Natural killer cell treated with Interleukin-12 subunit alpha and Interleukin-12 subunit beta and Interleukin-15 and Interleukin-18, amount 100 ng/mL, for 72 hours (primary cell): ENCODE data around the gene OGFR. TPM values are rescaled to one million over a fixed set of nuclear protein-coding genes. Genes with fewer than 3 reads are reported as not detected.

Experiments used
- ATAC-seq, 2 donors: fragments of 150-1000 bp; cut with Tn5 transposase in 1 of 2; sonication (Bioruptor Pico), chemical (Tn5 transposase) in 1 of 2; 2 replicates each; pipeline ENCODE4 v1.10.0; 2021
- DNase-seq: peaks from one replicate; pipeline ENCODE4 v3.0.0; 2022; ENCODE audit warnings: low spot score
- H3K27ac Mint-ChIP-seq, 2 donors: 1 replicate in 1 of 2; 2 replicates in 1 of 2; pipeline ENCODE4 v1.8.0; 2022; ENCODE audit warnings: mixed read lengths in 2 of 2, mild to moderate bottlenecking in 1 of 2, moderate library complexity in 1 of 2
- H3K27me3 Mint-ChIP-seq, 2 donors: 1 replicate in 1 of 2; 2 replicates in 1 of 2; pipeline ENCODE4 v1.8.0; 2022; ENCODE audit warnings: mixed read lengths in 2 of 2
- H3K36me3 Mint-ChIP-seq: one replicate; pipeline ENCODE4 v1.8.0; 2022; ENCODE audit warnings: mixed read lengths
- H3K4me1 Mint-ChIP-seq, 2 donors: 1 replicate in 1 of 2; 2 replicates in 1 of 2; pipeline ENCODE4 v1.8.0; 2022; ENCODE audit warnings: low read depth in 2 of 2, mixed read lengths in 2 of 2, mild to moderate bottlenecking in 1 of 2
- H3K4me3 Mint-ChIP-seq: one replicate; pipeline ENCODE4 v1.8.0; 2022; ENCODE audit warnings: mixed read lengths
- H3K9me3 Mint-ChIP-seq: 2 replicates; pipeline ENCODE4 v1.8.0; 2022; ENCODE audit warnings: mixed read lengths
- total RNA-seq, 2 donors: library from RNA; stranded (reverse); gene quantifications; one replicate each; pipeline ENCODE4 v1.2.3, GENCODE V29; 2022

Gene OGFR
- total RNA-seq, 2 donors from 2014 or later = 75.9 to 88.7 TPM

- ATAC-seq (peak; percentile 91 to 93), DNase-seq (peak; percentile 99)
- Mint-ChIP-seq H3K9me3 (no peaks in the 10 kb centered on the region), H3K27ac (peak overlapping the region; percentile 88 to 90), H3K4me1 (peaks cover 27 to 31% of the 10 kb centered on the region in 2 donors), H3K4me3 (peak overlapping the region; percentile 86), H3K27me3 (no peaks in the 10 kb centered on the region), H3K36me3 (peaks cover 8% of the 10 kb centered on the region)
Observed at GRCh38 chr20:62794007-62794724, 10.5 kb upstream of the OGFR start.

- ATAC-seq (no peak), DNase-seq (peak; percentile 74)
- H3K4me3 Mint-ChIP-seq = peak overlapping the region; percentile 86
- H3K36me3 Mint-ChIP-seq = peaks cover 9% of the 10 kb centered on the region
- H3K27ac Mint-ChIP-seq = peak overlapping the region; percentile 88 to 93
- no peaks in the 10 kb centered on the region for H3K27me3 Mint-ChIP-seq
- peaks cover 27 to 31% of the 10 kb centered on the region in 2 donors for H3K4me1 Mint-ChIP-seq
- no peaks in the 10 kb centered on the region for H3K9me3 Mint-ChIP-seq
Observed at GRCh38 chr20:62795023-62795761, 9.4 kb upstream of the OGFR start.

GRCh38 chr20:62796699-62797491, 7.7 kb upstream of the OGFR start:
- no peaks in the 10 kb centered on the region for H3K27me3 Mint-ChIP-seq
- peak overlapping the region; percentile 56 for H3K4me3 Mint-ChIP-seq
- no peaks in the 10 kb centered on the region for H3K9me3 Mint-ChIP-seq
- H3K4me1 Mint-ChIP-seq = peaks cover 21 to 25% of the 10 kb centered on the region in 2 donors
- H3K36me3 Mint-ChIP-seq = peaks cover 9% of the 10 kb centered on the region
- DNase-seq (no peak), ATAC-seq (no peak)
- H3K27ac Mint-ChIP-seq = peak overlapping the region in 1 of 2 donors; percentile 57

- no peaks in the 10 kb centered on the region for H3K27me3 Mint-ChIP-seq
- no peaks in the 10 kb centered on the region for H3K9me3 Mint-ChIP-seq
- ATAC-seq (no peak), DNase-seq (no peak)
- H3K27ac Mint-ChIP-seq = peak overlapping the region; percentile 8 to 21
- peak overlapping the region; percentile 72 for H3K4me3 Mint-ChIP-seq
- peaks cover 9% of the 10 kb centered on the region for H3K36me3 Mint-ChIP-seq
- H3K4me1 Mint-ChIP-seq = peaks cover 21 to 22% of the 10 kb centered on the region in 2 donors
Observed at GRCh38 chr20:62797671-62798532, 6.7 kb upstream of the OGFR start.

GRCh38 chr20:62799036-62799435, 5.6 kb upstream of the OGFR start:
- ATAC-seq = no peak
- H3K4me3 Mint-ChIP-seq = no peak overlapping the region
- H3K27ac Mint-ChIP-seq = peak overlapping the region in 1 of 2 donors; percentile 8
- peaks cover 15 to 21% of the 10 kb centered on the region in 2 donors for H3K4me1 Mint-ChIP-seq
- H3K36me3 Mint-ChIP-seq = peaks cover 9% of the 10 kb centered on the region
- DNase-seq = no peak
- H3K27me3 Mint-ChIP-seq = no peaks in the 10 kb centered on the region
- H3K9me3 Mint-ChIP-seq = no peaks in the 10 kb centered on the region

GRCh38 chr20:62799459-62799858, 5.2 kb upstream of the OGFR start:
- Mint-ChIP-seq H3K4me3 (no peak overlapping the region), H3K4me1 (peaks cover 18 to 24% of the 10 kb centered on the region in 2 donors), H3K36me3 (peaks cover 9% of the 10 kb centered on the region), H3K27me3 (no peaks in the 10 kb centered on the region), H3K9me3 (no peaks in the 10 kb centered on the region), H3K27ac (no peak overlapping the region)
- ATAC-seq (no peak), DNase-seq (no peak)

GRCh38 chr20:62799873-62800272, 4.8 kb upstream of the OGFR start:
- Mint-ChIP-seq H3K9me3 (no peaks in the 10 kb centered on the region), H3K27ac (no peak overlapping the region), H3K4me3 (no peak overlapping the region), H3K4me1 (peaks cover 18 to 21% of the 10 kb centered on the region in 2 donors), H3K27me3 (no peaks in the 10 kb centered on the region), H3K36me3 (peaks cover 9% of the 10 kb centered on the region)
- DNase-seq = no peak
- no peak for ATAC-seq

GRCh38 chr20:62800314-62801259, 4.0 kb upstream of the OGFR start:
- H3K27me3 Mint-ChIP-seq = no peaks in the 10 kb centered on the region
- no peak for ATAC-seq

GRCh38 chr20:62801284-62802010, 3.2 kb upstream of the OGFR start:
- Mint-ChIP-seq H3K27me3 (no peaks in the 10 kb centered on the region), H3K9me3 (no peaks in the 10 kb centered on the region)

More at GRCh38 chr20:62800314-62801259, 4.0 kb upstream of the OGFR start:
- peaks cover 18 to 20% of the 10 kb centered on the region in 2 donors for H3K4me1 Mint-ChIP-seq
- no peak overlapping the region for H3K27ac Mint-ChIP-seq
- peaks cover 9% of the 10 kb centered on the region for H3K36me3 Mint-ChIP-seq
- DNase-seq = no peak
- H3K9me3 Mint-ChIP-seq = no peaks in the 10 kb centered on the region
- H3K4me3 Mint-ChIP-seq = no peak overlapping the region

GRCh38 chr20:62802026-62802712, 2.5 kb upstream of the OGFR start:
- Mint-ChIP-seq H3K27ac (peak overlapping the region in 1 of 2 donors; percentile 41), H3K36me3 (peaks cover 9% of the 10 kb centered on the region), H3K4me3 (no peak overlapping the region), H3K4me1 (peaks cover 12 to 26% of the 10 kb centered on the region in 2 donors), H3K27me3 (no peaks in the 10 kb centered on the region), H3K9me3 (no peaks in the 10 kb centered on the region)
- DNase-seq (no peak), ATAC-seq (no peak)

More at GRCh38 chr20:62801284-62802010, 3.2 kb upstream of the OGFR start:
- H3K36me3 Mint-ChIP-seq = peaks cover 9% of the 10 kb centered on the region
- DNase-seq (no peak), ATAC-seq (no peak)
- H3K4me1 Mint-ChIP-seq = peaks cover 12 to 21% of the 10 kb centered on the region in 2 donors
- H3K27ac Mint-ChIP-seq = peak overlapping the region in 1 of 2 donors; percentile 41
- H3K4me3 Mint-ChIP-seq = no peak overlapping the region

GRCh38 chr20:62804021-62804626, 511 bp upstream of the OGFR start:
- H3K9me3 Mint-ChIP-seq = no peaks in the 10 kb centered on the region
- DNase-seq = no peak
- H3K27ac Mint-ChIP-seq = peak overlapping the region; percentile 90 to 95
- peak overlapping the region; percentile 90 for H3K4me3 Mint-ChIP-seq
- peaks cover 2% of the 10 kb centered on the region for H3K36me3 Mint-ChIP-seq
- H3K27me3 Mint-ChIP-seq = no peaks in the 10 kb centered on the region
- ATAC-seq = no peak
- peaks cover 5 to 20% of the 10 kb centered on the region in 2 donors for H3K4me1 Mint-ChIP-seq
